ENCODE data around the gene ERI3. TPM values are rescaled to one million over a fixed set of nuclear protein-coding genes. Genes with fewer than 3 reads are reported as not detected.

ERI3 gene
- total RNA-seq, 2 donors from 2014 or later = 33.2 to 36.0 TPM

DNA sequence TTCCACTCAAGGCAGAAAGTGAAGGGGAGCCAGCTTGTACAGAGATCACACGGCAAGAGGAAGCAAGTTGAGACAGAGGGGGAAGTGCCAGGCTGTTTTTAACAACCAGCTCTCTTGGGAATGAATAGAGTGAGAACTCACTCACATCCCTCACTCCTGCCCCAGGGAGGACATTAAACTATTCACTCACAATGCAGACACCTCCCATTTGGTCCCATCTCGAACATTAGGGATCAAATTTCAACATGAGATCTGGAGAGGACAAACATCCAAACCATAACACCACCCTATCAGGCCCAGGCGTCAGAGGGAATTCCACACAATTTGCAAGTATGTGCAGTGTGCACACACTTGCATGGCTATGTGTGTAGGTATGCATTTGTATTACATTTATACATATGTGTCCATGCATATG lies 79.1 kb downstream of the ERI3 start:
- Mint-ChIP-seq H3K27me3 (no peaks in the 10 kb centered on the region), H3K9me3 (no peaks in the 10 kb centered on the region), H3K36me3 (no peaks in the 10 kb centered on the region), H3K27ac (no peak overlapping the region), H3K4me1 (ENCODE audit: low read depth in 2 of 2) (no peaks in the 10 kb centered on the region), H3K4me3 (no peak overlapping the region)
- no peak for DNase-seq (ENCODE audit: low spot score)
- no peak for ATAC-seq

DNA sequence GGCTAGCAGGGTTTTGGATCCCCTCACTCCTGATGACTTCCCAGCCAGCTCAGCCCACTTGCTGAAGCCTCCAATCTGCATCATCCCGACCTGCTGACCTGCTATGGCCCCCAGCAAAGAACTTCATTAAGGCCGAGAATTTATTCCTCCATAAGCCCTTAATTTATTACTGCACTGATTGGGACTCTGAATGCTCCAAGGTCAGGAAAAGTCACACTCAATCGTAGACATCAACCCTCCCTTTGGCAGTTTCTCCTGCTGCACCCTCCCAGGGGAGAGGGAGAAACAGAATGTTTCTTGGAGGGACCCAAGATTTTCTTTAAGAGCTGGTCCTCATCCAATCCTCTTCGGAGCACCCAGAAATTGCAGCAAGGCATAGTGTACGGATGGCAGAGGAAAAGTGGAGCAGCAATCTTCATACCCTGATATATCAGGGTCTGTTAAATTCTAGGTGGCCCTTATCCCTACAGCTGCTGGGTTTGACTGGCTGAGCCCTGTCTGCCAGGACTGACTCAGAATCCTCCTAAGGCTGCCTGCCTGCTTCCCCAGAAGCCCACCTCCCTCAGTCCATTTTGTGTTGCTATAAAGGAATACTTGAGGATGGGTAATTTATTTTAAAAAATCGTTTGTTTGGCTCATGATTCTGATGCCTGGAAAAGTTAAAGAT lies 79.6 kb downstream of the ERI3 start:
- ATAC-seq = no peak
- Mint-ChIP-seq H3K9me3 (no peaks in the 10 kb centered on the region), H3K4me1 (ENCODE audit: low read depth in 2 of 2) (no peaks in the 10 kb centered on the region), H3K27me3 (no peaks in the 10 kb centered on the region), H3K36me3 (no peaks in the 10 kb centered on the region), H3K4me3 (no peak overlapping the region), H3K27ac (no peak overlapping the region)
- no peak for DNase-seq (ENCODE audit: low spot score)

DNA sequence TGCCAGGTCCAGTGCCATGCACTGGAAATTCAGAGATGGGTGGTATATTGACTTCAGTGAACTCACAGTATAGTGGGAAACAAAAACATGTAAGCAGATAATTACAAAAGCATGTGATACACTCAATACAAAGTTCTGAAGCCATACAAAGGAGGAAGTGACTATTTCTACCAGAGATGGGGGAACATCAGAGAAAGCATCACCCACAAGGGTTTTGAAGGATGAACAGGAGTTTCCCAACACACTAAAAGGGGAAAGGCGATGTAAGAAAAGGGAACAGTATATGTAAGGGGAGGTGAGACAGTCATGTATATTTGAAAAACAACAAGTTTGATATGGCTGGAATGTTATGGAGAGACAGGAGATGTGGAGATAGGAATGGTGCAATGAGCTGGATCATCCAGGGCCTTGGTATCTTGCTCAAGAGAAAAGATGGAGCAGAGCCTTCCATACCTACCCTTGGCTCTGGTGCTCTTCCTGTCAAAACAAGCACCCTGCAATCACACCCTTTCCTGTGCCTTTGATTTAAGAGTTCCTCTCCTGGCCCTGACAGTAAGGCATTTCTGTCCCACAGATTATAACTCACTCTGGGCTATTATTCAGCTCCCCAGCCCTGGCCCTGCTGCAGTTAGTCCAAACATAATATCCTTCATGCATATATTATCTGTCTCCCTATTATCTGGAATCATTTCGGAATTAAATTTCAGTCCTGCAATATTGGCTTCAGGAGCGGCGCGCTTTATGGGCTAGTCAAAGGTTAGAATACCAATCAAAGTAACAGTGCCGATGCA lies 81.3 kb downstream of the ERI3 start:
- no peaks in the 10 kb centered on the region for H3K27me3 Mint-ChIP-seq
- no peak overlapping the region for H3K4me3 Mint-ChIP-seq
- no peak overlapping the region for H3K27ac Mint-ChIP-seq
- no peak for DNase-seq (ENCODE audit: low spot score)
- no peaks in the 10 kb centered on the region for H3K36me3 Mint-ChIP-seq
- H3K4me1 Mint-ChIP-seq (ENCODE audit: low read depth in 2 of 2) = no peaks in the 10 kb centered on the region
- no peak for ATAC-seq
- no peaks in the 10 kb centered on the region for H3K9me3 Mint-ChIP-seq

DNA sequence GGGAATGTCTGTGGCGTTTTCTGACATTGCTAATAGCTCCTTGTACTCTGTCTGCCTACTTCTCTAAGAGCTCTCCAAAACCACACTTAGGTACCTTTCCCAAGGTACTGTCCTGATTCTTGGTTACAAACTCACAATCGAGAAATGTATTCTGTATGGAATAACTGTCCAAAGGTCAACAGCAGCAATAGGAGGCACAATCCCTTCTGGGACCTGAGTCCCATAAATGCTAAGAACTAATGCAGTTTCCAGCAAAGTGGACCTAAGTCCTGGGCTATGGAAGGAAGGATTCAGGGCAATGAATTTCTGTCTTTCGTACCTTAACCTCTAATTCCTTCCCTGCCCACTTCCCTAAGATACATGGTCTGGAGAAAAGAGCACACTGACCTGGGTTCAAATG lies 82.1 kb downstream of the ERI3 start:
- ATAC-seq = no peak
- no peak overlapping the region for H3K4me3 Mint-ChIP-seq
- DNase-seq (ENCODE audit: low spot score) = no peak
- H3K27ac Mint-ChIP-seq = no peak overlapping the region
- no peaks in the 10 kb centered on the region for H3K4me1 Mint-ChIP-seq (ENCODE audit: low read depth in 2 of 2)
- no peaks in the 10 kb centered on the region for H3K27me3 Mint-ChIP-seq
- H3K9me3 Mint-ChIP-seq = no peaks in the 10 kb centered on the region
- no peaks in the 10 kb centered on the region for H3K36me3 Mint-ChIP-seq

DNA sequence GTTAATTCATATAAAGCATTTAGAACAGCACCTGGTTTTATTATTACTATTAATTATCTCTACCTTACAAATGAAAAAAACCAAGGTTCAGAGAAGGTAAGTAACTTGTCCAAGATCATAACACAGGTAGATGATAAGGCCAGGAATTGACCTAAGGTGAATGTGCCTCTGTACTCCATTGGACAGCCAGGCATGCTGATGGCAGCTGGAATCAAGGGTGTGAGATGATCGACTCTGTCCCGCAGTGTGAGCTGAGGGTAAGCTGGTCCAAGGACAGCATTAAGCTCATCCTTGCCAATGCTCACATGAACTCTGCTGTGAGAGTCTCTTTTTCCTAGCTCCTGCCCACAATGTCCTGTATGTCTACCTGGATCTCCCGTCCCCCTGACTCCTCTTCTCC lies 83.4 kb downstream of the ERI3 start:
- Mint-ChIP-seq H3K4me3 (no peak overlapping the region), H3K4me1 (ENCODE audit: low read depth in 2 of 2) (no peaks in the 10 kb centered on the region), H3K27ac (no peak overlapping the region), H3K9me3 (no peaks in the 10 kb centered on the region), H3K27me3 (no peaks in the 10 kb centered on the region), H3K36me3 (no peaks in the 10 kb centered on the region)
- ATAC-seq (no peak), DNase-seq (ENCODE audit: low spot score) (no peak)

DNA sequence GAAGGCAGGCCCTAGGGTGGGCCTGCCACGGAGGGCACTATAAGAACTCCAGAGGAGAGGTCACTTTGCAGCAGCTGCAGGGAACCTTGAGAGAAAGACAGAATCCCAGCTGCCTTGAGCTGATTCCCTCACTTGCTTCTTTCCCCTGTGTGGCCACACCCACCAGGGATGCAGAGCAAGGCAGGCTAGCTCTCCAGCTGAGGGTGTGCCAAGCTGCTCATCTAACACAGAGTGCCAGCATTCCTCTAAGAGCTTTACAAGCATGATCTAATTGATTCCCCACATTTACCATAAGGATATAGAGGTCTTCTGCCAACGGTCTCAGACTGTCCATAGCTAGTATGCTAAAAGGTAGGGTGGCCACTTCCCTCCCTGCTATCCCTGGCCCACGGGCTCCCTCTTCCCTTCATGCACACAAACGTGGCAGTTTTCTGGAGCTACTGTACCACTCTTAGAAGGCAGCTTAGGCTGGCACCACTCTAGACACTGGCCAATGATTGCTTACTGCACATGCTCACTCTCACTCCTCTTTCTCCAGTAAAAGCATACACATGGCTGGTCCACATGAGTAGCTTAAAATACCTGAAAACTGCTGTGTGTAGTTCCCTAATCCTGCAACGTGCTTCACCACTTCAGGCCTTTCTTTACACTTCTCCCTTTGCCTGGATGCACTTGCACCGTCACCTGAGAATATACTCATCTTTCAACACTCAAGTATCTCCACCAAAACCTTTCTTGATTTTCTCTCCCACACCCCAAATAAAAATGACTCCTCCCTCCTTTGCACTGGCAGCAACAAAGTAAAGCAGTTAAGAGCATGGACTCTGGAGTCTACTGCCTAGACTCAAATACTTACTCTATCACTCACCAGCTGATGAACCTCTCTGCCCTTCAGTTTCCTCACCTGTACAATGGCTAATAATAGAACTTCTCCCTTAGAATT lies 84.1 kb downstream of the ERI3 start:
- Mint-ChIP-seq H3K27ac (no peak overlapping the region), H3K4me3 (no peak overlapping the region), H3K4me1 (ENCODE audit: low read depth in 2 of 2) (no peaks in the 10 kb centered on the region), H3K27me3 (no peaks in the 10 kb centered on the region), H3K36me3 (no peaks in the 10 kb centered on the region), H3K9me3 (no peaks in the 10 kb centered on the region)
- no peak for DNase-seq (ENCODE audit: low spot score)
- ATAC-seq = peak in 1 of 2 donors; percentile 16

DNA sequence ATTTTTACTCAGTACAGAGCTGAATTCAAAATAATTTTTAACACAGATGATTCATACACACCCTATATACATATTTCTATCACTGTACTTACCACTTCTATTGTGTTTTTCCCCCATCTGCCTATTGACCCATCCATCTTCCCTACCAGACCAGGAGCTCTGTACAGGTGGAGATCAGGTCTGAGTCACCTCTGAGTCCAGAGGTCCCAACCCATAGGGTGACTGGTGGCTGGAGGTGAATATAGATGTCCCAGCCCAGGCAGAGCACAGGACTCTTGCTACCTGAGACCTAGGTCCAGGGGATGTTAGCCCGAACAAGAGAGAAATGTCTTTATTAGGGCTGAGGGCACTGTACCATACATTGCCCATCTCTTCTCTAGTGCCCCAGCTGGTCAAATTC lies 87.0 kb downstream of the ERI3 start:
- no peak overlapping the region for H3K27ac Mint-ChIP-seq
- H3K36me3 Mint-ChIP-seq = no peaks in the 10 kb centered on the region
- no peak overlapping the region for H3K4me3 Mint-ChIP-seq
- H3K27me3 Mint-ChIP-seq = no peaks in the 10 kb centered on the region
- H3K4me1 Mint-ChIP-seq (ENCODE audit: low read depth in 2 of 2) = peaks cover 0 to 3% of the 10 kb centered on the region in 2 donors
- DNase-seq (ENCODE audit: low spot score) = no peak
- no peak for ATAC-seq
- no peaks in the 10 kb centered on the region for H3K9me3 Mint-ChIP-seq

DNA sequence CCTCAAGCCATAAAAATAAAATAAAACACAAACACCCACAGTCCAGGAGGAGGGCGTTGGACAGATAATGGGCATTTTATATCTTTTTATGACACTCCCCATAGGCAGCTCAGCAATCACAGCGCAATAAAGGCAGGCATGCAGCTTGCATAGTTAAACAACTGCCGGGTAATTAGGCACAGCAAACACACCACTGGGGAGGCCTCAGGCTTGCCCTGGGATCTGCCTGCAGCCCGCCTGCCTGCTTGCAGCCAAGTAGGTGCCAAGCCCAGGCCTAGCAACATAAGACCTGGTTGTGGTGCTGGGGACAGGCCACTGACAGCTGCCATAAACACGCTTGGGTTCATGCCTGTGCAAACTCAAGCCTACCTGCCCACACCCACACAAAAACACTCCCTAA lies 87.6 kb downstream of the ERI3 start:
- ATAC-seq = no peak

DNA sequence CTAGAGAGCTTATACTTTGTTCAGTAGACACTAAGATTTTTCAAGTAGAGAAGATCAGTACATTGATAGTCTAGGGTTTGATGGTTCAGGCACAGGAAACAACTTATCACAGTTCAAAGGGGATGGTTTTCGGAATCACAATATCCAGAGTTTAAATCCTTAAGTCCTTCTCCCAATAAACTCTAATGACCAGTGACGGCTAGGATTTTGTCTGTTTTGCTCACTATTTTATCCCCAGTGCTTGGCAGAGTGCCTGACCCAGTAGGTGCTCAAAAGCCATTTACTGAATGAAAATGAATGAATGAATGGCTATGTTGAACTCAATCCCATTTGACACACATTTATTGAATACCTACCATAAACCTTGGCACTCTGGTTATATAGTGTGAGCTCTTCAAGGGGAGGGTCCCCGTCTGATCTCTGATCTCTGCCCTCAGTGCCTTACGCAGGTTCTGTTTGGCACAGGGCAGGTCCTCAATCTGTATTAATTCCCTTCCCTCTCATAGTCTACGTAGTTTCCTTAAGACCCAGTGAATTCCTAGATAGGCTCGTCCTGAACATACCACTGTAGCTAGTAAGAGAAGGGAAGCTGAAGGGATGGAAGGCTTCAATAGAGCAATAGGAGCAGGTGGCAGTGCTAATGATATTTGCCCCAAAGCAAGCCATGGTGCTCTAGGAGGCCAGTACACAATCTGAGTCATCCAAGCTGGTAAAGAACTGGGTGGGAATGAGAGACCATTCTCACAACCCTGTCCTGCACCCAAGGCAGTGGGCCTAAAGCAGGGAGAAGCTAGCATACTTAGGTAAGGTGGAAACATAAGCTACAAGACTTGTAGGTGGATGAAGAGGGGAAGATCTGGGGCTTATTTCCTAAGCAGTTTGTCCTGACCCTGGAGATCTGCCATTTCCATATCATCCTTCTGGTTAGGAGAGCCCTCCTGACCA lies 88.4 kb downstream of the ERI3 start:
- Mint-ChIP-seq H3K9me3 (no peaks in the 10 kb centered on the region), H3K36me3 (no peaks in the 10 kb centered on the region), H3K4me3 (no peak overlapping the region), H3K27me3 (no peaks in the 10 kb centered on the region), H3K27ac (no peak overlapping the region), H3K4me1 (ENCODE audit: low read depth in 2 of 2) (peaks cover 0 to 3% of the 10 kb centered on the region in 2 donors)
- ATAC-seq (no peak), DNase-seq (ENCODE audit: low spot score) (no peak)

More for the DNA sequence above, 87.6 kb downstream of the ERI3 start:
- no peaks in the 10 kb centered on the region for H3K9me3 Mint-ChIP-seq
- DNase-seq (ENCODE audit: low spot score) = no peak
- no peaks in the 10 kb centered on the region for H3K27me3 Mint-ChIP-seq
- peaks cover 0 to 3% of the 10 kb centered on the region in 2 donors for H3K4me1 Mint-ChIP-seq (ENCODE audit: low read depth in 2 of 2)
- H3K4me3 Mint-ChIP-seq = no peak overlapping the region
- H3K27ac Mint-ChIP-seq = no peak overlapping the region
- no peaks in the 10 kb centered on the region for H3K36me3 Mint-ChIP-seq

DNA sequence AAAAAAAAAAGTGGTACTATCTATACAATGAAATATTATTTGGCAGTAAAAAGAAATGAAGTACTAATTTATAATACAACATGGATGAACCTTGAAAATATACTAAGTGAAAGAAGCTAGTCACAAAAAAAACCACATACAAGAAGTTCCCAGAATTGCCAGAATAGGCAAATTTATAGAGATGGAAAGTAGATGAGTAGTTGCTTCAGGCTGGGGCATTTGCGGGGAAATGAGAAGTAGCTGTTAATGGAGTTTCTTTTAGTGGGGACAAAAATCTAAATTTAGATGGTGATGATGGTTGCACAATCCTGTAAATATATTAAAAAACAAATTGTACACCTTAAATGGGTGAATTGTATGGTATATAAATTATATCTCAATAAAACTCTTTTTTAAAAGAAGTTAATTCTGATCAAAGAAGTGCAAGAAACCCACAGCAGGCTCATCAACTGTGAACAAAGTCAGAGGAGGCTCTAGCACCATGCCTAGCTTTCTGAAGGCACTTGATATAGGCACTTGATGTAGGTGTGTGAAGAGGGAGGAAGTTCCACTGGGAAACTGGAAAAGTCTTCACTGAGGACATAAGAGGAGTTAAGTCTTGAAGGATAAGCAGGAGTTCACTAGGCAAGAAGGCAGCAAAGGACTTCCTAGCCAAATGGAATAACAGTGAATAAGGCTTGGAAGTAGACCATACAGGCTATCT lies 89.2 kb downstream of the ERI3 start:
- no peaks in the 10 kb centered on the region for H3K9me3 Mint-ChIP-seq
- no peaks in the 10 kb centered on the region for H3K36me3 Mint-ChIP-seq
- no peak overlapping the region for H3K27ac Mint-ChIP-seq
- H3K27me3 Mint-ChIP-seq = no peaks in the 10 kb centered on the region
- H3K4me3 Mint-ChIP-seq = no peak overlapping the region
- DNase-seq (ENCODE audit: low spot score) (no peak), ATAC-seq (no peak)
- H3K4me1 Mint-ChIP-seq (ENCODE audit: low read depth in 2 of 2) = peaks cover 0 to 7% of the 10 kb centered on the region in 2 donors

DNA sequence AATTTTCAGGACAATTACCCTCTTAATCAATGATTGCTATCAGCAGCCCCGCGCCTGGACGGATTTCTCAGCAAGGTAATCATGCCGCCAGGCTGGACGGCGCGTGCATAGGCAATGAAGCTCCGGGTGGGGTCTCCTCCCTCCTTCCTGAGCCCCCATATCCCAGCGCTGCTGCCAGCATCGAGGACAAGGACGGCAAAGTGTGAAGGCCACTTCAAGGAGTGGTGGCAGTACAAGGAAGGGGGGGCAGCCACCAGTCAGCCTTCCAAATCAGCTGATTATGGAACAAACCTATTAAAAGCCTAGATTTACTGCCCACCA lies 90.6 kb downstream of the ERI3 start:
- no peak for ATAC-seq
- no peaks in the 10 kb centered on the region for H3K9me3 Mint-ChIP-seq
- no peaks in the 10 kb centered on the region for H3K27me3 Mint-ChIP-seq
- DNase-seq (ENCODE audit: low spot score) = no peak
- peaks cover 0 to 9% of the 10 kb centered on the region in 2 donors for H3K4me1 Mint-ChIP-seq (ENCODE audit: low read depth in 2 of 2)
- H3K27ac Mint-ChIP-seq = no peak overlapping the region
- no peak overlapping the region for H3K4me3 Mint-ChIP-seq
- no peaks in the 10 kb centered on the region for H3K36me3 Mint-ChIP-seq

DNA sequence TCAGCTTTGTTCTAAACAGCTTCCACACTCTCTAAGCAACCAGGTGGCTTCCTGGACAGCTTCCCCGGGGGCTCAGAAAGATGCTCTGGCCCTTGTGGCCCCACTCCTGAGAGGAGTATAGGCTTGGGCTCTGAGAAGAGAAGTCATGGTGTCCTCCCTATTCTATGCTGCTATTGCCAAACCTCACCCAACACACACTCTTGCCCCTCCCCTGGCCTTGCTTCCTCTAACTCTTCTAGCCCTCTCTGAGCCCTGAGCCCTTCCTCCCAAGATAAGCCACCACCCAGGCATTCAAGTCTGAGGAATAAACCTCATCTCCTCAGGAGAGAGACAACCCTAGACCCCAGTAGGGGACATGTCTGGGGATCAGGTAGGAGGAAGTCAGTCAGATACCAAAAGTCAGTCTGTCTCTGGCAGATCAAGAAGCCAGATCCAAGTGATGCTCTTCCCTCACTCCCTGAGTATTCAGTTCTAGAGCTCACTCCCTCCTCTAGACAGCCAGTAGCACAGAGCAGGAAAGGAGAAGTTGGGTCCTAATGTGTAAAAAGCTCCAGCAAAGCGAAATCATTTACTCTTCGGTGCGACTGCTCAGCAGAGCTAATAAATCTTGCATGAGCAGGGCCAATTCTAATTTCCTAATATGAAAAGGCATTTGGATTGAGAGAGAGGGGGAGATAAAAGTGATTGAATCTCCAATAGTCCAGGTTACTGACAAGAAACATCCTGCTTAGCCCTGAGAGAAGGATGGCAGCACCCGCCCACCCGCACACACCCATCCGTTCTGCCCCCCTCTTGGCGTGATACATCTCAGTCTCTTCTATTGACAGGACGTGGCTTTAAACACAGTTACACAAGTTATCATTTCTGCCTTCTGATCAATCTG lies 91.2 kb downstream of the ERI3 start:
- H3K27ac Mint-ChIP-seq = no peak overlapping the region
- ATAC-seq (no peak), DNase-seq (ENCODE audit: low spot score) (no peak)
- H3K9me3 Mint-ChIP-seq = no peaks in the 10 kb centered on the region
- peaks cover 0 to 9% of the 10 kb centered on the region in 2 donors for H3K4me1 Mint-ChIP-seq (ENCODE audit: low read depth in 2 of 2)
- H3K27me3 Mint-ChIP-seq = no peaks in the 10 kb centered on the region
- H3K36me3 Mint-ChIP-seq = no peaks in the 10 kb centered on the region
- no peak overlapping the region for H3K4me3 Mint-ChIP-seq
